Left lung (tissue), 14 donors: ENCODE results near the gene NSA2. TPM values are rescaled to one million over a fixed set of nuclear protein-coding genes. Genes with fewer than 3 reads are reported as not detected.

Experiments
- ATAC-seq: fragments of 200-7000 bp; cut with Tn5 transposase; one replicate; pipeline ENCODE4 v1.9.1; 2020; ENCODE audit warnings: moderate library complexity
- DNase-seq, 4 donors: peaks; one replicate each; pipeline ENCODE4 v3.0.0-alpha.2; 2013 to 2020
- H3K27ac ChIP-seq, 2 donors: fragments of 200-600 bp; sonication (generic) in 1 of 2; one replicate each; pipeline versions ENCODE4 v1.5.0 to v1.8.0; 2020 to 2021
- H3K27me3 ChIP-seq, 2 donors: fragments of 200-600 bp; sonication (generic) in 1 of 2; one replicate each; pipeline versions ENCODE4 v1.5.0 to v1.8.0; 2020 to 2021
- H3K36me3 ChIP-seq, 2 donors: fragments of 200-600 bp; sonication (generic) in 1 of 2; one replicate each; pipeline versions ENCODE4 v1.5.0 to v1.8.0; 2020 to 2021
- H3K4me1 ChIP-seq, 2 donors: fragments of 200-600 bp; one replicate each; pipeline ENCODE4 v1.8.0; 2021
- H3K4me3 ChIP-seq, 2 donors: fragments of 200-600 bp; sonication (generic) in 1 of 2; one replicate each; pipeline versions ENCODE4 v1.5.0 to v1.8.0; 2020 to 2021; ENCODE audit warnings: mild to moderate bottlenecking in 1 of 2
- H3K9me3 ChIP-seq, 2 donors: fragments of 200-600 bp; sonication (generic) in 1 of 2; one replicate each; pipeline versions ENCODE4 v1.5.0 to v1.8.0; 2020 to 2021
- CTCF ChIP-seq, 2 donors: fragments of 200-600 bp; sonication (generic) in 1 of 2; IDR thresholded peaks; one replicate each; pipeline versions ENCODE4 v1.5.0 to v1.8.0; 2021; ENCODE audit warnings: antibody characterized with exemption in 2 of 2
- intact Hi-C, 2 donors: fragments of 100-400 bp; cut with DNase I; formaldehyde crosslinking; loops; one replicate each; pipeline versions ENCODE4 v1.11.2 to v1.14.2; 2022
- long read RNA-seq, 12 donors: library from polyadenylated mRNA in 2 of 12; unstranded in 2 of 12; transcript quantifications; one replicate each; pipeline ENCODE4 v2.0.0 and lab custom pipeline, GENCODE V29; 2019 to 2026
- polyA plus RNA-seq, 6 donors: library from polyadenylated mRNA; unstranded; fragments of 120-200 nt; gene quantifications; one replicate each; pipeline ENCODE4 v1.2.1, GENCODE V29; 2013; ENCODE audit not compliant: insufficient read length in 6 of 6
- total RNA-seq, 2 donors: library from RNA; stranded (reverse); fragmentation: NEBNext Ultra II Directional; extraction: Animal tissue kit (Norgen Biotek cat#: 25700); gene quantifications; one replicate each; pipeline ENCODE4 v1.2.1, GENCODE V29; 2021
- donor health status: DM: no; HTN: yes; CAD: no.
- donor health status: DM: no; HTN: no; CAD: no.

NSA2 gene
- total RNA-seq (10 to 100 TPM; 43.8 TPM), polyA plus RNA-seq (100 to 1,000 TPM; 223 to 270 (median 252) TPM)
- long read RNA-seq, donor 1, full-length matches to known transcripts: 67 of 148 reads
- long read RNA-seq, donor 1, partial matches to known transcripts: 81 of 148 reads
- long read RNA-seq, donor 1, other reads (novel, unspliced or antisense): 0 of 148 reads
- long read RNA-seq, donor 2, full-length matches to known transcripts: 60 of 143 reads
- long read RNA-seq, donor 2, partial matches to known transcripts: 83 of 143 reads
- long read RNA-seq, donor 2, other reads (novel, unspliced or antisense): 0 of 143 reads
- long read RNA-seq, donor 3, full-length matches to known transcripts: 58 of 74 reads
- long read RNA-seq, donor 3, partial matches to known transcripts: 16 of 74 reads
- long read RNA-seq, donor 3, other reads (novel, unspliced or antisense): 0 of 74 reads
- long read RNA-seq, donor 4, full-length matches to known transcripts: 27 of 41 reads
- long read RNA-seq, donor 4, partial matches to known transcripts: 13 of 41 reads
- long read RNA-seq, donor 4, other reads (novel, unspliced or antisense): 1 of 41 reads
- long read RNA-seq, donor 5, full-length matches to known transcripts: 52 of 85 reads
- long read RNA-seq, donor 5, partial matches to known transcripts: 33 of 85 reads
- long read RNA-seq, donor 5, other reads (novel, unspliced or antisense): 0 of 85 reads
- long read RNA-seq, donor 6, full-length matches to known transcripts: 66 of 118 reads
- long read RNA-seq, donor 6, partial matches to known transcripts: 52 of 118 reads
- long read RNA-seq, donor 6, other reads (novel, unspliced or antisense): 0 of 118 reads
- long read RNA-seq, donor 7, full-length matches to known transcripts: 41 of 60 reads
- long read RNA-seq, donor 7, partial matches to known transcripts: 19 of 60 reads
- long read RNA-seq, donor 7, other reads (novel, unspliced or antisense): 0 of 60 reads
- long read RNA-seq, donor 8, full-length matches to known transcripts: 32 of 37 reads
- long read RNA-seq, donor 8, partial matches to known transcripts: 5 of 37 reads
- long read RNA-seq, donor 8, other reads (novel, unspliced or antisense): 0 of 37 reads
- long read RNA-seq, donor 9, partial matches to known transcripts: 0 of 1 reads
- long read RNA-seq, donor 9, other reads (novel, unspliced or antisense): 0 of 1 reads
- long read RNA-seq, donor 10, full-length matches to known transcripts: 12 of 17 reads
- long read RNA-seq, donor 10, partial matches to known transcripts: 5 of 17 reads
- long read RNA-seq, donor 10, other reads (novel, unspliced or antisense): 0 of 17 reads
- long read RNA-seq, donor 11, full-length matches to known transcripts: 39 of 58 reads
- long read RNA-seq, donor 11, partial matches to known transcripts: 19 of 58 reads
- long read RNA-seq, donor 11, other reads (novel, unspliced or antisense): 0 of 58 reads
- long read RNA-seq, donor 12, full-length matches to known transcripts: 49 of 69 reads
- long read RNA-seq, donor 12, partial matches to known transcripts: 20 of 69 reads
- long read RNA-seq, donor 12, other reads (novel, unspliced or antisense): 0 of 69 reads

GRCh38 chr5:74766849-74767578 lies at the start of gene NSA2, which contains the start of gene GFM2:
Gene NSA2 (plus strand): TSS chr5:74767249. CDS start chr5:74767361, 112 bp downstream.
Gene GFM2 (minus strand): TSS chr5:74767117. CDS start chr5:74763742, 3,375 bp downstream.
- no peak for TF ChIP-seq CTCF (IDR thresholded peaks at IDR 0.05)
- H3K27me3 ChIP-seq: no peaks in the 10 kb centered on the region
- peak within 1 kb of the TSS; percentile 75 to 86 for H3K27ac ChIP-seq
- intact Hi-C loops: no loop called here
- peak; percentile 99 for ATAC-seq
- H3K36me3 ChIP-seq: peaks cover 0 to 45% of the 10 kb centered on the region in 2 donors
- DNase-seq: peak; percentile 92 to 96 (median 93)
- H3K9me3 ChIP-seq: no peaks in the 10 kb centered on the region
- H3K4me3 ChIP-seq: peak within 1 kb of the TSS; percentile 94 to 95
- H3K4me1 ChIP-seq: peaks cover 17 to 27% of the 10 kb centered on the region in 2 donors

- H3K27ac ChIP-seq: no peak overlapping the region
- no peaks in the 10 kb centered on the region for H3K4me1 ChIP-seq
- H3K36me3 ChIP-seq: peaks cover 0 to 96% of the 10 kb centered on the region in 2 donors
These were observed 49.5 kb upstream of the NSA2 start for GRCh38 chr5:74717596-74717995.

GRCh38 chr5:74722271-74722670 lies 44.8 kb upstream of the NSA2 start:
- DNase-seq (no peak), ATAC-seq (no peak)
- Histone ChIP-seq H3K27me3 (no peaks in the 10 kb centered on the region), H3K27ac (no peak overlapping the region), H3K9me3 (no peaks in the 10 kb centered on the region), H3K36me3 (peaks cover 0 to 98% of the 10 kb centered on the region in 2 donors), H3K4me1 (no peaks in the 10 kb centered on the region), H3K4me3 (no peak overlapping the region)
- intact Hi-C loops: no loop called here
- no peak for TF ChIP-seq CTCF (IDR thresholded peaks at IDR 0.05)

More at GRCh38 chr5:74717596-74717995, 49.5 kb upstream of the NSA2 start:
- Histone ChIP-seq H3K27me3 (no peaks in the 10 kb centered on the region), H3K4me3 (no peak overlapping the region), H3K9me3 (no peaks in the 10 kb centered on the region)
- TF ChIP-seq CTCF (IDR thresholded peaks at IDR 0.05): no peak
- ATAC-seq (no peak), DNase-seq (no peak)
- intact Hi-C loops: no loop called here

GRCh38 chr5:74725331-74725730 lies 41.7 kb upstream of the NSA2 start:
- no peaks in the 10 kb centered on the region for H3K4me1 ChIP-seq
- no peak for TF ChIP-seq CTCF (IDR thresholded peaks at IDR 0.05)
- no peak overlapping the region for H3K4me3 ChIP-seq
- DNase-seq (no peak), ATAC-seq (no peak)
- H3K9me3 ChIP-seq: no peaks in the 10 kb centered on the region
- no peak overlapping the region for H3K27ac ChIP-seq
- H3K27me3 ChIP-seq: no peaks in the 10 kb centered on the region
- intact Hi-C loops: no loop called here
- H3K36me3 ChIP-seq: peaks cover 0 to 96% of the 10 kb centered on the region in 2 donors
